Adrenal gland (tissue), 12 donors: ENCODE results near the gene KIAA0930. TPM values are rescaled to one million over a fixed set of nuclear protein-coding genes. Genes with fewer than 3 reads are reported as not detected.

ENCODE experiments used
- DNase-seq, 7 donors: peaks; one replicate each; pipeline ENCODE4 v3.0.0-alpha.2; 2019 to 2020
- H3K27ac ChIP-seq, 5 donors: fragments of 200-600 bp; sonication (generic) in 4 of 5; 1 replicate in 3 of 5; 2 replicates in 2 of 5; pipeline versions ENCODE4 v1.5.1 to v1.8.0; 2016 to 2020; ENCODE audit warnings: mild to moderate bottlenecking in 1 of 5
- H3K27me3 ChIP-seq: fragments of 200-600 bp; 2 replicates; pipeline ENCODE4 v1.8.0; 2021
- H3K36me3 ChIP-seq, 2 donors: fragments of 200-600 bp; replicated peaks in 1 of 2; 1 replicate in 1 of 2; 2 replicates in 1 of 2; pipeline versions ENCODE4 v1.5.1 to v1.8.0; 2018 to 2022
- H3K4me1 ChIP-seq, 2 donors: fragments of 200-600 bp; replicated peaks in 1 of 2; 1 replicate in 1 of 2; 2 replicates in 1 of 2; pipeline versions ENCODE4 v1.5.1 to v1.8.0; 2018 to 2021
- H3K4me3 ChIP-seq, 4 donors: fragments of 200-600 bp; sonication (generic) in 3 of 4; one replicate each; pipeline ENCODE4 v1.5.1; 2016 to 2018
- H3K9me3 ChIP-seq, 3 donors: fragments of 200-600 bp; sonication (generic) in 1 of 3; replicated peaks in 1 of 3; 1 replicate in 2 of 3; 2 replicates in 1 of 3; pipeline versions ENCODE4 v1.5.1 to v1.8.0; 2016 to 2021
- CTCF ChIP-seq, 6 experiments: fragments of 450-650 bp in 4 of 6; fragments of 200-600 bp in 2 of 6; sonication (generic) in 1 of 6; IDR thresholded peaks; 1 replicate in 5 of 6; 2 replicates in 1 of 6; pipeline versions ENCODE4 v1.5.1 to v1.8.0; 2016 to 2021; ENCODE audit warnings: antibody characterized with exemption in 6 of 6, mild to moderate bottlenecking in 2 of 6, moderate library complexity in 1 of 6
- POLR2A ChIP-seq, 2 donors: fragments of 450-650 bp; IDR thresholded peaks; one replicate each; pipeline ENCODE4 v1.6.1; 2017; ENCODE audit warnings: antibody characterized with exemption in 2 of 2, mild to moderate bottlenecking in 2 of 2, moderate library complexity in 1 of 2
- WGBS, 4 donors: extraction: QIAGEN DNeasy Blood & Tissue Kit in 2 of 4; methylation state at CpG; one replicate each; pipeline versions ENCODE4 v1.1.5 to v1.1.7; 2013 to 2017; 5-methylcytosine and 5-hydroxymethylcytosine counted together
- intact Hi-C, 2 donors: fragments of 100-400 bp; cut with DNase I; formaldehyde crosslinking; loops; one replicate each; pipeline versions ENCODE4 v1.14.1 to v1.15.0; 2022 to 2023
- polyA plus RNA-seq, 3 donors: library from polyadenylated mRNA; stranded (reverse); fragments of 200-250 nt in 2 of 3; fragments of 350-450 nt in 1 of 3; fragmentation: Illumina TruSeq in 1 of 3; extraction: RNeasy Lipid Tissue Mini Kit (QIAGEN cat#74804) in 1 of 3; gene quantifications; one replicate each; pipeline ENCODE4 v1.2.3, GENCODE V29; 2013 to 2014
- total RNA-seq, 9 donors: library from RNA; depleted of rRNA in 4 of 9; stranded (reverse); fragments of >200 nt in 4 of 9; fragments of 120-200 nt in 1 of 9; fragmentation: NEBNext Ultra II Directional in 1 of 9; extraction: Animal tissue kit (Norgen Biotek cat#: 25700) in 1 of 9; gene quantifications; one replicate each; pipeline versions ENCODE4 v1.1.0 to v1.2.4, GENCODE V29; 2013 to 2023
- donor health status: healthy with polysubstance abuse.
- donor health status: Bipolar disorder and iron deficiency.
- donor health status: DM: yes; HTN: yes; CAD: no.
- donor health status: DM: no; HTN: no; CAD: no.
- donor health status: DM: no; HTN: no; CAD: no.
- donor health status: DM: yes; HTN: yes; CAD: no.

Gene KIAA0930
- total and polyA plus RNA-seq, 12 donors: 40.3 to 183 (median 96.4) TPM

- Histone ChIP-seq H3K27me3 (no peaks in the 10 kb centered on the region), H3K27ac (no peak overlapping the region), H3K4me1 (peaks cover 14 to 30% of the 10 kb centered on the region in 2 donors), H3K36me3 (peaks cover 0 to 36% of the 10 kb centered on the region in 2 donors), H3K9me3 (no peaks in the 10 kb centered on the region), H3K4me3 (no peak overlapping the region)
- DNase-seq: no peak
- no peak for TF ChIP-seq POLR2A (IDR thresholded peaks at IDR 0.05)
- TF ChIP-seq CTCF (IDR thresholded peaks at IDR 0.05): no peak
- intact Hi-C loops: no loop called here
- 92 to 95% (median 94%) methylated on average over 4 to 20 of the region's 20 CpGs for WGBS, 4 donors
These were observed 35.3 kb downstream of the KIAA0930 start for GRCh38 chr22:45205276-45205925.

GRCh38 chr22:45204819-45205218 lies 35.9 kb downstream of the KIAA0930 start:
- no peak for DNase-seq
- WGBS, 4 donors: 91 to 95% (median 93%) methylated on average over 13 to 14 of the region's 14 CpGs
- H3K27ac ChIP-seq: no peak overlapping the region
- intact Hi-C loops: no loop called here
- peaks cover 0 to 41% of the 10 kb centered on the region in 2 donors for H3K36me3 ChIP-seq
- peaks cover 14 to 26% of the 10 kb centered on the region in 2 donors for H3K4me1 ChIP-seq
- TF ChIP-seq POLR2A (IDR thresholded peaks at IDR 0.05) (no peak), CTCF (IDR thresholded peaks at IDR 0.05) (no peak)
- H3K9me3 ChIP-seq: no peaks in the 10 kb centered on the region
- H3K4me3 ChIP-seq: no peak overlapping the region
- H3K27me3 ChIP-seq: no peaks in the 10 kb centered on the region

- intact Hi-C loops: no loop called here
- Histone ChIP-seq H3K4me1 (peaks cover 14 to 20% of the 10 kb centered on the region in 2 donors), H3K27ac (no peak overlapping the region), H3K36me3 (peaks cover 0 to 47% of the 10 kb centered on the region in 2 donors), H3K27me3 (no peaks in the 10 kb centered on the region), H3K9me3 (no peaks in the 10 kb centered on the region), H3K4me3 (no peak overlapping the region)
- DNase-seq: no peak
- TF ChIP-seq CTCF (IDR thresholded peaks at IDR 0.05) (no peak), POLR2A (IDR thresholded peaks at IDR 0.05) (no peak)
- 91 to 97% (median 93%) methylated on average over 6 to 13 of the region's 13 CpGs for WGBS, 4 donors
These were observed 36.5 kb downstream of the KIAA0930 start for GRCh38 chr22:45204241-45204640.

GRCh38 chr22:45203150-45203951 lies 37.3 kb downstream of the KIAA0930 start:
- Histone ChIP-seq H3K27ac (peak overlapping the region in 3 of 5 donors; percentile 80 to 91 (median 88)), H3K36me3 (peaks cover 0 to 54% of the 10 kb centered on the region in 2 donors), H3K4me3 (no peak overlapping the region), H3K9me3 (no peaks in the 10 kb centered on the region), H3K4me1 (peaks cover 14 to 16% of the 10 kb centered on the region in 2 donors), H3K27me3 (no peaks in the 10 kb centered on the region)
- intact Hi-C loops: no loop called here
- DNase-seq: peak in 2 of 7 donors; percentile 22 to 28
- 94 to 96% (median 94%) methylated on average over 8 to 40 of the region's 40 CpGs for WGBS, 4 donors
- no peak for TF ChIP-seq CTCF (IDR thresholded peaks at IDR 0.05)
- TF ChIP-seq POLR2A (IDR thresholded peaks at IDR 0.05): no peak
